Stimulated activated CD8-positive, alpha-beta memory T cell treated with anti-CD3 and anti-CD28 coated beads, Interleukin-15, amount 100 ng/mL, for 1 hour (primary cell): ENCODE measurements around the gene FXYD2.
A peak's percentile ranks its signal among the peaks of the same experiment; 100 is the strongest.

Source experiments
- DNase-seq: peaks from one replicate; pipeline ENCODE4 v3.0.0-alpha.2; 2020; ENCODE audit warnings: low read depth

Gene FXYD2

DNA sequence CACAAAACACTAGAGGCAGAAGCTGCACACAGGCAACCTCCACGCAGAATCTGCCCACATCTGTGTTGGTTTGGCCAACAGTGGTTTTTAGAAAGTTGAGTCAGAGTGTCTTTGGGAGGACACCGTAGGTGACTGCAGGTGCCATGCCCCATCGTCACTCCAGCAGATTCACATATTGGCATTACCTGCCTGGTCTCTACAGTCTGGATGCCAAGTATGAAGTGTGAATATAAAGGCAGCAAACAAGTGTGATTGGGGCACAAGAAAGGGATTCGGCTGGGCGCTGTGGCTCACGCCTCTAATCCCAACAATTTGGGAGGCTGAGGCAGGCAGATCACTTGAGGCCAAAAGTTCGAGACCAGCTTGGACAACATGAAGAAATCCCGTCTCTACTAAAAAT is 11.0 kb upstream of the FXYD2 start:
- DNase-seq, result no peak

DNA sequence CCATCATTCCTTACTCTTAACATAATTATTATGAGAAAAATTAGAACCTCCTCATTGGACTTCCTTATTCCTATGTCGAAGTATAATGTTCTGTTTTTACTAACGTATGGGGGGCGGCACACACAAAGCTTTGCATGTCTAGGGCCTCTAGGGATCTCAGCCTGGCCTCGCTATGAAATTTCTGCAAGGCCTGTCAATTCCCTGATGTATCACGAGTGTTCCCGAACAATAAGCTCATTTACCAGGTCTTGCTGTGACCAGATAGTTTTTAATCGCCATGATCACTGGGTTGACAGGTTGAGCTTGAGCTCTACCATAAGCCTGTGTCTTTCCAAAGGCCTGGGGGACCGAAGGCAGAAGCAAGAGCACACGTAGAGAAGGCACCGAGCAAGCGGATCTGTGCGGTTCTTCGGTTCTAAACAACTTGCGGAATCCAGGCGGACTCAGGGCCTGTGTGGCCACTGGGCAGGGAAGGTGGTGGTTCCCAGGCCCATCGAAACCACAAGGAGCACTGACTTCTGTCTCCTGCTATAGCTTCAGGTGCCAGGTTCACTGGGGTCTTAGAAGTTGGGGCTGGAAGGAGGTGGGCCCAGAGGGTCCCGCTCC is 10.4 kb upstream of the FXYD2 start:
- DNase-seq, result no peak

DNA sequence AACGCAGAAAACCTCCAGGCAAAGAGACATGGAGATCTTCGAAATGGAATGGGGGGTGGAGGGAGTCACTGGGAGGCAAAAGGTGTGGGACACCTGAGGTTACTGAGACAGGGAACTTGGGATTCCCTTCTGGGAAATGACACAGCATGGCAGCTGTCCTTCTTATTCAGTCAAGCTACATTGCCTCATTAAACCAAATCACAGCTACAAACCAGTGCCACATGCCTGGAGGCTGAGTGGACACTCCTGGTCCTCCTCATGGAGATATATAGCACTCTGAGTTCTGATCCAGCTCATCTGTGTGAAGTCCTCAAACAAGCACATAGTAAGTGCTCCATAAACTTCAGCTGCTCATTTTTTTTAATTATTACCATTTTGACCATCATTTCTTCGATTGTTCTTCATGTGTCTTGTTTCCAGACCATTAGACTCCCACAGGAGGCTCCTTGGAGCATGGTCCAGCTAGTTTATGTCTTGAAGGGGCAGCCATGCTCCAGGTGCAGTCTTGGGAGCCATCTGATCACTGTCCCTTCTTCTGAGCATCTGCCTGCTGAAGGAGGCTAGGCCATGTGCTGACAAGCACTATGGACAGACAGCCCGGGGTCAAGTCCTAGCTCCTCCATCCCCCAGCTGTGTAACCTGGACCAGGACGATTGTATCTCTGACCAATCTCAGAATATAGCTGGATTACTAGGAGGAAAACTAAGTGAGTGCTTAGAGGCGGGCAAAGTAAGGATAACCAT is 9.7 kb upstream of the FXYD2 start:
- no peak for DNase-seq

DNA sequence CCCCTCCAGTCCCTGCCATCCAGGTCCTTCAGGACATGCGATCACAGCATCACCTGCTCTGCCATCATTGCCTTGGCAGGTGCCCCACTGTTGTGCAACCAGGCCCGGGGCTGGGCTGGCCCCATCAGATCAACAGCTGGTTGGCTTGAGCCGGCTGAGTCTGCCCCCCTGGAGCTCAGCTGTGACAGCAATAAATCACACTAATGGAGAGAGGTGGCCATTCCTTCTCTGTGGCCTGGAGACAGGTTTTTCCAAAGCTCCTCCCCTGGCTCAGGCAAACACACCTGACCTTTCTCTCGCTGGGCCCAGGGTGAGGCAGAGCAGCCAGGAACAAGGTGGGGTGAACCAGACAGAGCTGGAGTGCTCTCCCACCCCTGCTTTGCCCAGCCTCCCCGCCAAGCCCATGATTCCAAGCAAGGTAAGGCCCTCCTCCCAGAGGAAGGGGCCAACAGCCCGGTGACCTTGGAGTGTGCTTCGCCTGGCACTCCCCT is 8.9 kb upstream of the FXYD2 start:
- no peak for DNase-seq

DNA sequence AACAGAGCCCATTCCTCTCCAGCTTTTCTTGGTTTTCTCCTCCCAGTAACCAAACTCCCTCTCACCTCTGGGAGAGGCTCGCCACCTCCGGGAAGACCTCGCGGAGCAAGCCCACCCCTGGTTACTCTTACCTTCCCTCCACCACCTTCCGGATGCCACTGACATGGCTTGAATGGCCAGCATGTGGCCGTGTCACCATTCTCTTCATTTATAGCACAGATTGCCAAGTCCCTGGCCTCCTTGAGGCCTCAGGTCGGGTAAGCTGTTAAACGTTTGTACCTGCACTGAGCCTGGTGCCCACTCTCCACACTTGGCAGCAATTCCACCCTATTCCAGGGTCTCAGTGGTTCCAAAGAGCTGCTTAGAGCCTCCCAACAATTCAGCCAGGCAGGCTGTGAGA is 8.0 kb upstream of the FXYD2 start:
- no peak for DNase-seq

DNA sequence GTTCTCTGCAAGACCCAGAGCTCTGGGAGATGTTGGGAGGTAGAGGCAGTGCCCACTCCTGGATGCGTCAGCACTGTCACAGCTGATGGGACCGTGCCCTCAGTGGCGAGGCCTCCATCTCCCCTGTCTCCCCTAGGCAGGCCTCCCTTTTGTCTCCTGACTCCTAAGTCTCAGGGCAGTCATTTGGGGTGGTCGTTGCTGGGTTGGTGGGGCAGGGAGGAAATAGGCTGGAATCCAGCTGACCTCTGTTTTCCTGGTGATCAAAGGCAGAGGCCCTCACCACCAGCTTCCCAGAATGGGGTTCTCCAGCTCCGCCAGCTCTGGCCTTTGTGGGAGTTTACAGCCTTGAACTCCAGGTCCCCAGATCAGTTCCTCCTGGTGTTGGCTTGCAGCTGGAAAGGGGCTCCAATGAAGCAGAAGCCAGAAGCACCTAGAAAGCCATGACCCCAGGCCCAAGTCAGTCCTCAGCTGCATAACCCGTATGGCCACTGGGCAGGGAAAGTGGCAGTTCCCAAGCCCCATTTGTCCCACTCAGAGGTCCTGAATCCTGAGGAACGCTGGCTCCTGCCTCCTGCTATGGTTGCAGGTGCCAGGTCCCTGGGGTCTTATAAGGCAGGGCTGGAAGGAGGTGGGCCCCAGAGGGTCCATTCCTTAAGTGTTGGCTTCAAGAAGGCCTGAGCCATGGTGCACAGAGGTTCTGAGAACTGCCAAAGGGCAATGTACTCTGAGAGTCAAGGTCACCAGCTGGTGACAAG is 7.3 kb upstream of the FXYD2 start:
- DNase-seq, result no peak

DNA sequence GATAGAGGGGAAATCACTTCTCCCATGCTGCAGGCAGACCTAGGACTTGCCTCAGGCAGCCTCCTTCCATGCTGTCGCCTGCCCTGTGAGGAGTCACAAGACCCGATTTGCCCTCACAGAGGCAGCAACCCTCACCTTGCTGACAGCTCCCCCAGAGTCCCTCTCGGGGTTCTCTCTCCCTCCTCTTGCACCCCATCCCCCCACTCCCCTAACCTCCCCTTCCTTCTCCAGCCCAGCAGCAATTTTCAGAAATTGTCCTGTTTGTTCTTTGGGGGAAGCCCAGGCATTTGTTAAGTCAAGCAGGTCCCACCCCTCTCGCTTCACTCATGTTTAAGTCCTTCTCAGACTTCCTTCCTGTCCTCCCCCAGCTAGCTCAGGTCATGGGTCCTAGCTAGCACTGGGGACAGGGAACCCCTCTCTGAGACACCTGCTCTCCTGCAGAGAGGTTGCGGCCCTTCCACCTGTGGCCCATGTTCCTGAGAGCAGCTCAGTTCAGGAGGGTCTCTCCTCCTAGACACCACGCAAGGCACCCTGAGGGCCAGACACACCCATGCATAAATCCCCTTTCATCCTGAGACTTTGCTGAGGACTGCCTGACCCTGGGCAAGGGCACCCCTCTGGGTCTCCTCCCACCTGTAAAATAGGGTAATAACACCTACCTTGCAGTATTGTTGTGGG is 6.3 kb upstream of the FXYD2 start:
- no peak for DNase-seq

DNA sequence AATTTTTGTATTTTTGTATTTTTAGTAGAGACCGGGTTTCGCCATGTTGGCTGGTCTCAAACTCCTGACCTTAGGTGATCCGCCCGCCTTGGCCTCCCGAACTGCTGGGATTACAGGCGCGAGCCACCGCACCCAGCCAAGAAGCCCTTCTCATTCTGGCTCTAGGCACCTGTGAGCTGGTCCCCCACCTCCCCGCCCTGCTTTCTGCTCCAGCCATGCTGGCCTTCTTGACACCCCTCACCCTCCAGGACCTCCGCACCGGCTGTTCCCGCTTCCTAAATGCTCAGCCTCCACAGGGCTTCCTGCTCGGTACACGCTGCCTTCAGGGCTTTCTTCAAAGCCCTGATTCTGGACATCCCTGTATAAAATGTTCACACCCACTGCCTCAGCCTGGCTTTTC is 5.5 kb upstream of the FXYD2 start:
- no peak for DNase-seq

DNA sequence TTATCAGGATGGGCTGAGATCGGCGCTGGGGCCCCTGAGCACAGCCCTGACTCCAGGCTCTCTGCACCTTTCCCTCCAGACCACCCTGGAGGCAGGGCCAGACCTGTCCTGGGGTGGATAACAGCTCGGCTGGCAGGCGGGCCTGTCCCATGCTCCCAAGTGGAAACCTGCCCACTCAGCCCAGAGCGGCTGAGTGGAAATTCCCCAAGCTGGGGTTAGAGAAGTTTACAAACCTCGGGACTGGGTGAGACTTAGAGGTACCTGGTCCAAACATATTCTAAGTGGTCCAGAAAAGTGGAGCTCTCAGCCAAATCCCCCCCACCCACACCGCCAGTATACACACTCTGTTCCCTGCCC is 4.8 kb upstream of the FXYD2 start:
- DNase-seq, result no peak

DNA sequence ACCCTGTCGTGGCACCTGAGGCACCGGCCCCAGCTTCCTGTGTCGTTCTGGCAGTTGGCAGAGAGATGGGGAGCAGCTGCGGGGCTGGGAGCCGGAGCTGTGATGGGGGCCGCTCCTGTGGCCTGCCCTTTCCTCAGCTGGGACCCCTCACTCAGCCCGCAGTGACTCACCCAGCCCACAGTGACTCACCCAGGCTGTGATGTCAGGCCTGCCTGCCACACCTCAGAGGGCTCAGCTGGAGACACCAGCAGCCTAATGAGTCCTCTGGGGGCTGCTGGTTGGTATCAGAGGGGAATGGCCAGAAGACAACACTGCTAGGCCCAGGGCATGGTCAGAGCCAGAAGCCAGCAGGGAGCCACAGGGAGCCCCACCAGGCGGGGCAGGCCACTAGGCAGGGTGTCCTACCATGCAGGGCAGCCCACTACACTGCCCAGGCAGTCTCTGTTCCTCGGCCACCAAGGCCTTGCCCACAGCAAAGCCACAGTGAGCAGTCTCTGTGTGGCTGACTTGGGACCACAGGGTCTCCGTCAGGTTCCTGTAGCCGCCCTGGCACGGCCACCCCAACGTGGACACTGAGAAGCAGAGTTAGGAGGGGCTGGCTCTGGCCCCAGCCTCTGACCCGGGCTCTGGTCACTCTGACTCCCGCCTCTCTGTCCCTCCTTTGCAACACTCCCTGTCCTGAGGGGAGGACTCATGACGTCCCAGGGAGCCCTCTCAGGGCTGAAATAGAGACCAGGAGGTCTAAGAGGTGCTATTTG is 4.2 kb upstream of the FXYD2 start:
- DNase-seq, result peak; percentile 82

DNA sequence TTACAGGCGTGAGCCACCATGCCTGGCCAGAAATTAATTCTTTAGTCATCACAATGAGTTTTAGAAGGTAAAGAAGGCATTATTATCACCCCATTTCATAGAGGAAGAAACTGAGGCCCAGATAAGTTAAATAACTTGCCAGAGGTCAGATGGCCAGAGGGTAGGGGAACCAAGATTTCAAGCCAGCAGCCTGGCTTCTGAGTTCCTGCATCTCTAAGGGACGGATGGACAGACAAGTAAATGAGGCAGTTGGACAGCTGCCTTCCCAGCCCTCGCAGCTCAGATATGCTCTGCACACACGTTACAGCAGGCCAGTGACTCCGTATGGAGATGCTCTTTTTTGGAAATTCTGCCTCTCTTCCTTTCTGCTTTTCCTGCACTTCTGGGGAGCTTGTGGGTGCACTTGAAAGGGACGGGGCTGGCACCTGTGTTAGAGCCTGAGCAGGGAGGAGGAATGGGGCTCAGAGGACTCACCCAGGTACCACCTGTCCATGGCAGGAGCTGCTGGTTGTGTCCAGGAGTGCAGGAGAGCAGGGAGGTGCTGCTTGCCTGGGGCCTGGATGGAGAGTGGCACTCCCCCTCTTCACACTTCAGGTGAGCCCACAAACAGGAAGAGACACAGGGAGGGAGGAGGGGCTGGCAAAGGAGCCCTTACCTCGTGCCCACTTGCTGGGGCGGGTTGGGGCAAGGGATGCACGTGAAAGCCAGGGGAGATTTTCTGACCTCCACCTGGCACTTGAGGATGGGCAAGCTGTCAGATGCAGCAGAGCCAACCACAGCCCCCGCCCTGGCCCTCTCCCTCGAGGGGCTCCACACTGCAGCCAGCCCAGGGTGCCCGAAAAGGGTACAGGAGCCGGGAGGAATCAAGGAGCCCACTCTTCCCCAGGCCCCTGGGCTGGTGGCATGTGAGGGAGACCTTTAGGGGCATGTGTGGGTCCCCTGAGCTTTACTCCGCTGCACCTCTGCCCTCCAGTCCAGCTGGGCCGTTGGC is 3.3 kb upstream of the FXYD2 start:
- no peak for DNase-seq

DNA sequence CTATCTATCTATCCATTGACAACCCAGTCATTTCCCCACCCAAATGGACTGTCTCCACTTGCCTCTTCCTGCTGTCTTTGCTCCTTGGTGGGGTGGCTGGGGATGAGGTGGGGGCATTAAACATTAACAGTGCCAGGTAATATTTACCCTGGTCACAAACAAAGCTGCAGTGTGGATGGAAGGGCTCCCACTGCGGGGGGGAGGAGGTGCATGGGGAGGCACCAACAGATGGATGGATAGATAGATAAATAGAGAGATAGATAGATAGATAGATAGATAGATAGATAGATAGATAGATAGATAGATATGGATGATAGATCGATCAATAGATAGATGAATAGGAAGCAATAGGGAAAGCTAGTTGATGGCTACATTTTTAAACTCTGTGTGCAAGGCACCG is 2.3 kb upstream of the FXYD2 start:
- DNase-seq, result no peak

DNA sequence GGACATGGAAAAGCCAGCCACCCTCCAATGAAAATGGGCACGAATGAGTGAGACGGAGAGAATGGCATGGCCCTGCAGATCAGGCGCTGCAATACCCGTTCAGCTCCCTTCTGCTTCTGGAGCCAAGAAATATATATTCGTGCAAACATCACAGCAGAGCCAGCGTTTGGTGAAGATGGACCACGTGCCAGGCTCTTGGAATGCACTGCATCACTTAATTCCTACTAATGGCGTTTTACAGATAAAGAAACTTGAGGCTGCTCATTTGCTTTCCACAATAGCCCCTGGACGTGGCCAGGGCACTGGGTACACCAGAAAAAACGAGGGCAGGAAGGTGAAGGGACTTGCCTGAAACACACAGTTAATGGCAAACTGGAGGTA is 1.6 kb upstream of the FXYD2 start:
- no peak for DNase-seq

DNA sequence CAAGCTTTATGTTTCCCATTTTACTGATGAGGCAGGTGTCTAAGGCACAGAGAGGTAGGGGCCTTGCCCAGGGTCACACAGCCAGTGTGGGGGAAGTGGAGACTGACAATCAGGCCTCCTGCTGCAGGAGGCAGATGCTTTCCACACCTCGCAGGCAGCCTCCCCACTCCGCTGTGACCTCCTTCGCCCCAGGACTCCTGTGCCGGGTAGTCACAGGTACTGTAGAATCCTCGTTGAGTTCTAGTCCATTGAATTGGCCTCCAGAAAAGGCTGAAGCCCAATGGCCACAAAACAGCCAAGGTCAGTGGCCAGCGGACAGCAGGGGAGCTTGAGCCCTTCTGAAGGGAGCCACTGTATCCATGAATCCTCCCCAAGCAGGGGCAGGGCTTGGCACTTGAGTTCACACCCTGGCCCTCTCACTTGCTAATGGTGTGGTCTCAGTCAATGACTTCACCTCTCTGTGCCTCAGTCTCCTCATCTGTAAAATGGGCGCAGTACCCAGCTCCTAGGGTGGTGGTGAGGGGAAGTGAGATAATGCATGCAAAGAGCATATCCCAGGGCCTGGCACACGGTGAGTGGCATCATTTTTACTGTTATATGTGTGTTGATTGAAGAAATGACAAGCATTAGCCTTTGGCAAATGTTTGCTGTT is 1.1 kb upstream of the FXYD2 start:
- DNase-seq, result no peak

DNA sequence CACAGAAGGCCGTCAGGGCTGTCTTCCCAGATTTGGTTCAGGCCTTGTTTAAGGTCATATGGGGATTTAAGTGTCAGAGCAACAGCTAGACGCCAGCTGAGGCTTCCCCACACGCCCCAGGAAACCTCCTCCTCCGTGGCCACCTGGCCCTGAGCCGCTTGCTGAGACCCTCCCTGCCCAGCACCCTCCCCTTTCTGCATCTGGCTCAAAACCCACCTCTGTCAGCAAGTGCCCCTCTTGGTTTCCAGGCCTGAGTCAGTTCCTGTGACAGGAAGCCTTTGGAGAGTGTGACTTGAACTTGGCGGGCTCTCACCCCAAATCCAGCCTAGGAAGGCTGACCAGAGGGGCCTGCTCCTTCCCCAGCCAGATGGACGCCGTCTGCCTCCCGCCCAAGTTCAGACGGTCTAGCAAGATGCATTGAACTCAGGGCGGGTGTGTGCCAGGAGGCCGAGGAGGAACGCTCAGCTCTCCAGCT is 561 bp downstream of the FXYD2 start:
- DNase-seq, result no peak

DNA sequence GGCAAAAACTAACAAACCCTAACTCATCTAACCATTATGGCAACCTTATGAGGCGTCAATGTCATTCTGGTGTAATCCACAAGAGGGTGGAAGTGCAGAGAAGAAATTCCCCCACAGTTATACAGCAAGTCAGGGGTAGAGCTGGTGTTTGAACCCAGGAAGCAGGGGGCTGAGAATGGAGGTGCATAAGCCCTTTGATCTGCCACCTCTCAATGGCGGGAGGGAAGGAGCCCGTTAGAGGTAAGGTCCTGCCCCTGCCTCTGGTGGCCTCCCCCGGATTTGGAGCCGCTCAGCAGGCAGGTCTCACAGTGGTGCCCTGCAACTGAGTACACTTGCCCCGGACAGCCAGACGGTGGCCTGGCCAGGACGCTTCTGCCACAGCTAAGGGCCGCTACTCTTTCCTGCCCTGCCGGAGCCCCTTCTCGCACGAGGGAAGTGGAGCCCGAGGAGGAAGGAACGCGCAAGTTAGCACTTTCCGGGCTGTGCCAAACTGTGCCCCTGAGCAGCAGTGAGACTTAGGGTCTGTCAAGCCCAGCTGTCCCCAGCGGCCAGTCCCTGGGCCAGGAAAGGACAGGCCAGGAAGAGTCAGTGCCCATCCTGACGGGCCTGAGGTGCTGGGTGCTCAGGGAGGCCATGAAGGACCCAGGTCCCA is 1.1 kb downstream of the FXYD2 start:
- DNase-seq, result no peak

DNA sequence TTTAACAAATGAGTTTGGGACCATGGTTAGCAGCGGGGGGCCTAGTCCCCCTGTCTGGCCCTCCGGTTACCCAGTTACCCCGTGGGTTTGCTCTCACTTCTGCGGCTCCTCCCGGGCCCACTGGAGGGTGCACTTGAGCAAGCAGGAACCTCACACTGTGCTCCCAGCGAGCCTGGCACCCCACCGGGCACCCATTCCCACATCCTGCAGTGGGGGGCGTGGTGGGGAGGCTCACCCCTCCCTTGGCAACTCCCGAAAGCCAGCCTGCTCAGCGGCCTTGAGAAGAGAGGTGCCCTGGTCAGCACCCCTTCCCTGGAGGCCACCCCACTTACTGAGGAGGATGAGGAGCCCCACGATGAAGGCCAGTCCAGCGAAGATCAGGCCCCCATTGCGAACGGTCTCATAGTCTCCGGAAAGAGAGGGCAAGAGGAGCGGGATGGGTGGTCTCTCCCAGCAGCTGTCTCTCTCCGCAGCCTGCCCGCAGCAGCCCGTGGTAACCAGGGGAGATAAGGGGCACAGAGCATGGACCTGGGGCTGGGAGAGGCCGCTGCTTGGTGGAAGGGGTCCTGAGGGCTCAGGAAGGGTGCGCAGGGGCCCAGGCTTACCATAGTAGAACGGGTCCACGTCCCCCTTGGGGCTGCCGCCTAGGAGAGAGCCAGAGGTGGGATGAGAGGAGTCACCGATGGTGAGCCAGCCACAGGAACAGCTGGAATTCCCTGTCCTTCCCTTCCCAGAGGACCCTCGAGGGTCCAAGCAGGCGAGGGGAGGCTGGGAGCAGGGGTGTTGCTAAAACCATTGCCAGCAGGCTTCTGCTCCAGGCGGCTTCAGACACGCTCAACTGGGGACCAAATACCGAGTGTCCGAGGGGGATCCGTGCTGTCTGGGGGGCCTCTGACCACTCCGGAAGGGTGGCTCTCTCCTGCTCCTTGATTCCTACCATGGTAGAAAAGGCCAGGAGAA is 2.2 kb downstream of the FXYD2 start:
- DNase-seq, result peak; percentile 30

DNA sequence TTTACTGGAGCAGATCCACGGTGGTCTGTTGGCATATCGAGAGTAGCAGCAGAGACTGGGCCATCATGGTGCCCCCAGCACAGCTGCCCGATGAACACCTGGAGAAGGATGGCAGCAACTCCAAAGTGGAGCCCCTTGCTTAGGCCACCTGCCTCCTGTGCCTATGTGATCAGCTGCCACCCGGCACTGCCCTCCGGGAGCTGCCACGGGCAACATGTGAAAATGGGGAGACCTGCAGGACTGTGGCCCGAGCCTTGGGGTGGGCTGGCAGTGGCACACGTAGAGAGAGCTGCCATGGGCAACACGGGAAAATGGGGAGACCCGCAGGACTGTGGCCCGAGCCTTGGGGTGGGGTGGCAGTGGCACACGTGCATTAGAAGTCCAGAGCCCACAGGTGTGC is 3.1 kb downstream of the FXYD2 start:
- no peak for DNase-seq
